ENCODE measurements around the gene YRDC.

DNA sequence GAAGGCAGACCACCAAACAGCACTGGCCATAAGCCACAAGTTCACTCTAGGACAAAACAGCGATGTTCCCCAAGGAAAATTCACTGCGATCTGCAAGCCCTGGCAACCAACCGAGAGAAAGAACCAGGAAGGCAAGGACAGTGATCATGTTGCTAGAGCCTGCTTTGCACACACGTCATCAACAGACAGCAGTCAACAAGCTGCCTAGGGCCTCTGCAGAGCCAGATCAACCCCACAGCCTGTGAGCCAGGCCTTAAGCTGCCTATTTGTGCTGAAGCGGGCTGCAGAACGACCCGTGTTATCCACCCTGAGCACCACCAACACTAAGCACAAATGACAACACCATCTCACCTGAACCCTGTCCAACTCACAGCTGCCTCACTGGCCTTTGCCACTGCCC is 6.2 kb upstream of the YRDC start:
- TF ChIP-seq, protein P1, sequence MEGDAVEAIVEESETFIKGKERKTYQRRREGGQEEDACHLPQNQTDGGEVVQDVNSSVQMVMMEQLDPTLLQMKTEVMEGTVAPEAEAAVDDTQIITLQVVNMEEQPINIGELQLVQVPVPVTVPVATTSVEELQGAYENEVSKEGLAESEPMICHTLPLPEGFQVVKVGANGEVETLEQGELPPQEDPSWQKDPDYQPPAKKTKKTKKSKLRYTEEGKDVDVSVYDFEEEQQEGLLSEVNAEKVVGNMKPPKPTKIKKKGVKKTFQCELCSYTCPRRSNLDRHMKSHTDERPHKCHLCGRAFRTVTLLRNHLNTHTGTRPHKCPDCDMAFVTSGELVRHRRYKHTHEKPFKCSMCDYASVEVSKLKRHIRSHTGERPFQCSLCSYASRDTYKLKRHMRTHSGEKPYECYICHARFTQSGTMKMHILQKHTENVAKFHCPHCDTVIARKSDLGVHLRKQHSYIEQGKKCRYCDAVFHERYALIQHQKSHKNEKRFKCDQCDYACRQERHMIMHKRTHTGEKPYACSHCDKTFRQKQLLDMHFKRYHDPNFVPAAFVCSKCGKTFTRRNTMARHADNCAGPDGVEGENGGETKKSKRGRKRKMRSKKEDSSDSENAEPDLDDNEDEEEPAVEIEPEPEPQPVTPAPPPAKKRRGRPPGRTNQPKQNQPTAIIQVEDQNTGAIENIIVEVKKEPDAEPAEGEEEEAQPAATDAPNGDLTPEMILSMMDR (IDR thresholded peaks at IDR 0.05), result no peak
- no peak for TF ChIP-seq EZH2 (IDR thresholded peaks at IDR 0.05)
